SK-N-SH (cell line): ENCODE measurements around the gene TIAM2. TPM values are rescaled to one million over a fixed set of nuclear protein-coding genes. Genes with fewer than 3 reads are reported as not detected.

ENCODE experiments used
- CTCF ChIA-PET: fragments of 300-600, 350-600 bp; formaldehyde crosslinking; extraction: SDS; loops from one replicate; lab custom pipeline; 2021; lab: Yijun Ruan, JAX
- POLR2A ChIA-PET: fragments of 350-600 bp; sonication (Branson Sonifier 250); formaldehyde crosslinking; extraction: SDS; loops from one replicate; lab custom pipeline; 2020; ENCODE audit warnings: antibody characterized with exemption, inconsistent platforms; lab: Yijun Ruan, JAX
- DNase-seq: peaks from one replicate; pipeline ENCODE4 v3.0.0; 2012
- H2AFZ ChIP-seq: fragments of 200-600 bp; sonication (generic); 2 replicates; pipeline ENCODE4 v1.8.1; 2016; ENCODE audit warnings: antibody characterized with exemption, mild to moderate bottlenecking, low read depth
- H3F3A ChIP-seq: fragments of 200-600 bp; sonication (generic); replicated peaks from 2 replicates; pipeline ENCODE3; 2016; ENCODE audit warnings: antibody characterized with exemption, mild to moderate bottlenecking; ENCODE audit not compliant: insufficient read depth
- H3K27ac ChIP-seq, 2 experiments: fragments of 200-500 bp in 1 of 2; fragments of 200-600 bp in 1 of 2; sonication (Bioruptor generic) in 1 of 2; sonication (generic), shearing (Covaris generic) in 1 of 2; 2 replicates each; pipeline versions ENCODE4 v1.5.1 to v1.6.1; 2014 to 2016; ENCODE audit warnings: low read depth in 2 of 2, inconsistent platforms in 1 of 2, low read length in 1 of 2, mild to moderate bottlenecking in 1 of 2, mixed read lengths in 1 of 2
- H3K27me3 ChIP-seq: fragments of 200-600 bp; sonication (generic), shearing (Covaris generic); 2 replicates; pipeline ENCODE4 v1.6.1; 2016; ENCODE audit warnings: mixed run types; ENCODE audit not compliant: insufficient read depth
- H3K36me3 ChIP-seq, 2 experiments: fragments of 200-500 bp in 1 of 2; fragments of 200-600 bp in 1 of 2; sonication (Bioruptor generic) in 1 of 2; sonication (generic) in 1 of 2; replicated peaks in 1 of 2; 2 replicates each; pipeline versions ENCODE3 to v1.5.1; 2014 to 2016; ENCODE audit warnings: low read length in 1 of 2, mild to moderate bottlenecking in 1 of 2; ENCODE audit not compliant: insufficient read depth in 2 of 2, control insufficient read depth in 1 of 2
- H3K4me1 ChIP-seq, 2 experiments: fragments of 200-500 bp in 1 of 2; fragments of 200-600 bp in 1 of 2; sonication (Bioruptor generic) in 1 of 2; sonication (generic), shearing (Covaris generic) in 1 of 2; 2 replicates each; pipeline versions ENCODE4 v1.5.1 to v1.6.1; 2014 to 2016; ENCODE audit warnings: low read depth in 1 of 2, low read length in 1 of 2, mixed run types in 1 of 2; ENCODE audit not compliant: insufficient read depth in 2 of 2, control insufficient read depth in 1 of 2
- H3K4me2 ChIP-seq: fragments of 200-600 bp; sonication (generic), shearing (Covaris generic); 2 replicates; pipeline ENCODE4 v1.6.1; 2017; ENCODE audit warnings: mixed run types
- H3K4me3 ChIP-seq, 2 experiments: fragments of 200-500 bp in 1 of 2; fragments of 200-600 bp in 1 of 2; sonication (Bioruptor generic) in 1 of 2; sonication (generic), shearing (Covaris generic) in 1 of 2; 2 replicates each; pipeline versions ENCODE4 v1.5.1 to v1.8.1; 2014 to 2016; ENCODE audit warnings: low read depth in 2 of 2, inconsistent platforms in 1 of 2, low read length in 1 of 2, mild to moderate bottlenecking in 1 of 2, mixed read lengths in 1 of 2, moderate library complexity in 1 of 2
- H3K79me2 ChIP-seq: fragments of 200-600 bp; sonication (generic); 2 replicates; pipeline ENCODE4 v1.8.1; 2017; ENCODE audit warnings: mild to moderate bottlenecking; ENCODE audit not compliant: insufficient read depth
- H3K9ac ChIP-seq: fragments of 200-600 bp; sonication (generic); 2 replicates; pipeline ENCODE4 v1.6.1; 2017; ENCODE audit warnings: mixed run types
- H3K9me2 ChIP-seq: fragments of 200-600 bp; sonication (generic); 2 replicates; pipeline ENCODE4 v1.6.1; 2017; ENCODE audit warnings: mixed run types
- H3K9me3 ChIP-seq: fragments of 200-600 bp; sonication (generic); 2 replicates; pipeline ENCODE4 v1.6.1; 2017; ENCODE audit warnings: mixed run types, mild to moderate bottlenecking, moderate library complexity
- H4K20me1 ChIP-seq: fragments of 200-600 bp; sonication (generic); 2 replicates; pipeline ENCODE4 v1.6.1; 2017; ENCODE audit warnings: mild to moderate bottlenecking, mixed run types; ENCODE audit not compliant: insufficient read depth
- ELF1 ChIP-seq: IDR thresholded peaks from 2 replicates; pipeline ENCODE4 v1.4.0; 2012
- EP300 ChIP-seq, 2 experiments: IDR thresholded peaks; 2 replicates each; pipeline versions ENCODE4 v1.4.0 to v1.6.1; 2012; ENCODE audit warnings: borderline replicate concordance in 1 of 2, low read depth in 1 of 2, low read length in 1 of 2
- FOXJ3 ChIP-seq: sonication (generic); formaldehyde crosslinking; IDR thresholded peaks from 2 replicates; pipeline ENCODE4 v1.5.1; 2020; ENCODE audit warnings: mild to moderate bottlenecking, missing genetic modification reagents
- FOXM1 ChIP-seq: IDR thresholded peaks from 2 replicates; pipeline ENCODE4 v1.4.0; 2012; ENCODE audit warnings: low read depth, mild to moderate bottlenecking
- JUND ChIP-seq: IDR thresholded peaks from 2 replicates; pipeline ENCODE4 v1.4.0; 2012
- MXI1 ChIP-seq: IDR thresholded peaks from 2 replicates; pipeline ENCODE4 v1.6.1; 2012; ENCODE audit warnings: mild to moderate bottlenecking, low read depth, low read length, improper control_type of control experiment
- NFIC ChIP-seq: IDR thresholded peaks from 2 replicates; pipeline ENCODE4 v1.4.0; 2012; ENCODE audit warnings: borderline replicate concordance
- RAD21 ChIP-seq: IDR thresholded peaks from 2 replicates; pipeline ENCODE4 v1.6.1; 2012; ENCODE audit warnings: mild to moderate bottlenecking, low read length
- RCOR1 ChIP-seq: fragments of 150-350 bp; IDR thresholded peaks from 2 replicates; pipeline ENCODE4 v1.6.1; 2017; ENCODE audit warnings: antibody characterized with exemption, low read length
- REST ChIP-seq: IDR thresholded peaks from 2 replicates; pipeline ENCODE4 v1.6.1; 2012; ENCODE audit warnings: mild to moderate bottlenecking, low read depth, low read length, moderate library complexity
- RXRA ChIP-seq: IDR thresholded peaks from 2 replicates; pipeline ENCODE4 v1.4.0; 2012; ENCODE audit warnings: low read depth, mild to moderate bottlenecking, borderline replicate concordance
- TAF1 ChIP-seq: IDR thresholded peaks from 2 replicates; pipeline ENCODE4 v1.6.1; 2012; ENCODE audit warnings: low read depth, mild to moderate bottlenecking, low read length, moderate library complexity, borderline replicate concordance
- TEAD4 ChIP-seq: IDR thresholded peaks from 2 replicates; pipeline ENCODE4 v1.4.0; 2012; ENCODE audit warnings: mild to moderate bottlenecking, borderline replicate concordance; ENCODE audit not compliant: insufficient read depth
- YY1 ChIP-seq: IDR thresholded peaks from 2 replicates; pipeline ENCODE4 v1.4.0; 2012; ENCODE audit warnings: low read depth, mild to moderate bottlenecking
- polyA plus RNA-seq, 3 experiments: library from polyadenylated mRNA; depleted of rRNA; stranded (reverse); fragments of >200 nt; gene quantifications; 2 replicates each; pipeline ENCODE4 v1.2.3, GENCODE V29; 2012
- TF ChIP-seq, protein P1 (sequence below): IDR thresholded peaks from 2 replicates; pipeline ENCODE4 v1.4.0; 2012; ENCODE audit warnings: low read depth, borderline replicate concordance

Gene TIAM2
- polyA plus RNA-seq, 1 of the 3 experiments (the other 2 are of a cell fraction): 13.6 TPM

- TF ChIP-seq REST: no peak
- TF ChIP-seq, protein P1, sequence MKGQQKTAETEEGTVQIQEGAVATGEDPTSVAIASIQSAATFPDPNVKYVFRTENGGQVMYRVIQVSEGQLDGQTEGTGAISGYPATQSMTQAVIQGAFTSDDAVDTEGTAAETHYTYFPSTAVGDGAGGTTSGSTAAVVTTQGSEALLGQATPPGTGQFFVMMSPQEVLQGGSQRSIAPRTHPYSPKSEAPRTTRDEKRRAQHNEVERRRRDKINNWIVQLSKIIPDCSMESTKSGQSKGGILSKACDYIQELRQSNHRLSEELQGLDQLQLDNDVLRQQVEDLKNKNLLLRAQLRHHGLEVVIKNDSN: no peak
- TF ChIP-seq EP300 (IDR thresholded peaks at IDR 0.05; ENCODE audit: borderline replicate concordance in 1 of 2, low read depth in 1 of 2, low read length in 1 of 2): peak; percentile 16 to 90; a peak in 2 of 4 replicates
- TF ChIP-seq NFIC: peak; percentile 5; the same call in 1 of the 2 replicates
- TF ChIP-seq RXRA: no peak
- no peak for TF ChIP-seq TEAD4
- no peak for TF ChIP-seq FOXM1
- no peak for TF ChIP-seq ELF1
- TF ChIP-seq MXI1: peak; percentile 86
- TF ChIP-seq JUND: 0 out of 2 replicates have a peak, but pooled peaks have one; percentile 5
- no peak; the same call in 1 of the 2 replicates for TF ChIP-seq TAF1
- TF ChIP-seq RAD21: no peak
- TF ChIP-seq, all 33 proteins: peak for 11
These were observed 280.8 kb downstream of the TIAM2 start (continued) for GRCh38 chr6:155275808-155276480.

DNA sequence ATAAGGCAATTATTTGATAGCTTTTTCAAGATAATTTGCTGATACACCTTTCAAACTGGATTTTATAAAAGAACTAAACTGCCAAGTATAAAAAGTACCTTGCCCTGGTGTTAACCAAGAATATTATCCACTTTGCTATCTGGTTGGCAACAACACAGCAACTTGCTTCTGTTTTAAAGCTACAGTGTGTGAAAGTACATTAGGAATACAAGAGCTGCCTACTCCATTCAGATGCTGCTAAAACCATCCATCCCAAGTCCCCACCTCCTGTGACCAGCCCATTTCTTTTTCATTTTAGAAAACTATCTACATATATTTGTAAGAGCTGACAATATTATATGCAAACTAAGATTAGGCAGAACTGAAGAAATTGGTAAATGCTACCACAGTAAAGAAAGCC lies 281.5 kb downstream of the TIAM2 start:
- peaks cover 16% of the 10 kb centered on the region; the same call in 1 of the 2 replicates for H3K79me2 ChIP-seq
- no peak for TF ChIP-seq RCOR1
- TF ChIP-seq TAF1: no peak
- no peak for TF ChIP-seq YY1
- TF ChIP-seq FOXJ3 (CRISPR knock-in tag): no peak
- no peaks in the 10 kb centered on the region for H3K27me3 ChIP-seq
- H3K9ac ChIP-seq: no peak overlapping the region
- peaks cover 55% of the 10 kb centered on the region for H3F3A ChIP-seq
- peaks cover 38 to 68% of the 10 kb centered on the region in 2 experiments for H3K4me1 ChIP-seq
- peaks cover 17 to 26% of the 10 kb centered on the region in 2 experiments for H3K36me3 ChIP-seq
- peak overlapping the region; percentile 34; the same call in 1 of the 2 replicates for H3K4me2 ChIP-seq
- H3K4me3 ChIP-seq: no peak overlapping the region
- no peak for DNase-seq
- H4K20me1 ChIP-seq: no peaks in the 10 kb centered on the region
- H3K9me3 ChIP-seq: no peaks in the 10 kb centered on the region
- no peaks in the 10 kb centered on the region for H3K9me2 ChIP-seq
- CTCF ChIA-PET: interaction anchor here (0.8 to 4.2 kb wide), 11 partner anchors 9 to 99 kb away, joined by 3 to 26 read pairs (median 4); partner anchors contain the start of gene TFB1M
- no peak overlapping the region for H2AFZ ChIP-seq
- POLR2A ChIA-PET: interaction anchor here (1.1 kb wide), 1 partner anchor 39 kb away, joined by 3 read pairs; no protein-coding TSS in a partner anchor
- H3K27ac ChIP-seq: peak overlapping the region; percentile 93 to 99
